AG09309 (cell line): Measurements from ENCODE around the gene MYH7.
"Not testable (repeated sequence)": the region's sequence is repeated elsewhere in the genome, so short reads cannot be mapped to it uniquely, and the experiment has no call there.

Source experiments
- DNase-seq: peaks from one replicate; pipeline ENCODE4 v3.0.0-alpha.2; 2010; ENCODE audit warnings: low read depth
- H3K4me3 ChIP-seq: 2 replicates; pipeline ENCODE4 v1.5.1; 2011; ENCODE audit warnings: mild to moderate bottlenecking, low read depth, low read length, moderate library complexity; ENCODE audit not compliant: control insufficient read depth
- TF ChIP-seq, protein P1 (sequence below): IDR thresholded peaks from 2 replicates; pipeline ENCODE4 v1.5.1; 2011; ENCODE audit warnings: mild to moderate bottlenecking, low read depth, low read length, inconsistent platforms; ENCODE audit not compliant: insufficient read depth, control insufficient read depth; ENCODE audit errors: missing control alignments

The MYH7 gene

DNA sequence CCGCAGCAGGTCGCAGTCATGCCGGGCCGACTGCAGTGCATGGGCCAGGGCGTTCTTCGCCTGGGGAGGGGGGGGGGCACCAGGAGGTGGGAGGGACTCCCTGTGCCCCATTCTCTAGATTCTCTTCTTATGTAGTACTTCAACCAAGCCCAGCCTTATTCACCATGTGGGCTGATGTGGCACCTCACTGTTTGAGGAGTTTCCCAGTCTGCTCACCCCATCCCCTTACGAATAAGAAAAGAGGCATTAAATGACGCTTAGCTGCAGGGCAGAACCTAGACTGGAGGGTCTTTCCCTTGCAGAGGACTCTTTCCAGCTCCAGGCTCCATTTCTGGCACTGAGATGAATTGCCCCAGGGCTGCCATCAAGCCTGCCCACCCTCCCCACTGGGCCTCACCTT is 46.5 kb downstream of the MYH7 start:
- TF ChIP-seq, protein P1, sequence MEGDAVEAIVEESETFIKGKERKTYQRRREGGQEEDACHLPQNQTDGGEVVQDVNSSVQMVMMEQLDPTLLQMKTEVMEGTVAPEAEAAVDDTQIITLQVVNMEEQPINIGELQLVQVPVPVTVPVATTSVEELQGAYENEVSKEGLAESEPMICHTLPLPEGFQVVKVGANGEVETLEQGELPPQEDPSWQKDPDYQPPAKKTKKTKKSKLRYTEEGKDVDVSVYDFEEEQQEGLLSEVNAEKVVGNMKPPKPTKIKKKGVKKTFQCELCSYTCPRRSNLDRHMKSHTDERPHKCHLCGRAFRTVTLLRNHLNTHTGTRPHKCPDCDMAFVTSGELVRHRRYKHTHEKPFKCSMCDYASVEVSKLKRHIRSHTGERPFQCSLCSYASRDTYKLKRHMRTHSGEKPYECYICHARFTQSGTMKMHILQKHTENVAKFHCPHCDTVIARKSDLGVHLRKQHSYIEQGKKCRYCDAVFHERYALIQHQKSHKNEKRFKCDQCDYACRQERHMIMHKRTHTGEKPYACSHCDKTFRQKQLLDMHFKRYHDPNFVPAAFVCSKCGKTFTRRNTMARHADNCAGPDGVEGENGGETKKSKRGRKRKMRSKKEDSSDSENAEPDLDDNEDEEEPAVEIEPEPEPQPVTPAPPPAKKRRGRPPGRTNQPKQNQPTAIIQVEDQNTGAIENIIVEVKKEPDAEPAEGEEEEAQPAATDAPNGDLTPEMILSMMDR = no peak
- no peak for DNase-seq
- H3K4me3 ChIP-seq = no peak overlapping the region

DNA sequence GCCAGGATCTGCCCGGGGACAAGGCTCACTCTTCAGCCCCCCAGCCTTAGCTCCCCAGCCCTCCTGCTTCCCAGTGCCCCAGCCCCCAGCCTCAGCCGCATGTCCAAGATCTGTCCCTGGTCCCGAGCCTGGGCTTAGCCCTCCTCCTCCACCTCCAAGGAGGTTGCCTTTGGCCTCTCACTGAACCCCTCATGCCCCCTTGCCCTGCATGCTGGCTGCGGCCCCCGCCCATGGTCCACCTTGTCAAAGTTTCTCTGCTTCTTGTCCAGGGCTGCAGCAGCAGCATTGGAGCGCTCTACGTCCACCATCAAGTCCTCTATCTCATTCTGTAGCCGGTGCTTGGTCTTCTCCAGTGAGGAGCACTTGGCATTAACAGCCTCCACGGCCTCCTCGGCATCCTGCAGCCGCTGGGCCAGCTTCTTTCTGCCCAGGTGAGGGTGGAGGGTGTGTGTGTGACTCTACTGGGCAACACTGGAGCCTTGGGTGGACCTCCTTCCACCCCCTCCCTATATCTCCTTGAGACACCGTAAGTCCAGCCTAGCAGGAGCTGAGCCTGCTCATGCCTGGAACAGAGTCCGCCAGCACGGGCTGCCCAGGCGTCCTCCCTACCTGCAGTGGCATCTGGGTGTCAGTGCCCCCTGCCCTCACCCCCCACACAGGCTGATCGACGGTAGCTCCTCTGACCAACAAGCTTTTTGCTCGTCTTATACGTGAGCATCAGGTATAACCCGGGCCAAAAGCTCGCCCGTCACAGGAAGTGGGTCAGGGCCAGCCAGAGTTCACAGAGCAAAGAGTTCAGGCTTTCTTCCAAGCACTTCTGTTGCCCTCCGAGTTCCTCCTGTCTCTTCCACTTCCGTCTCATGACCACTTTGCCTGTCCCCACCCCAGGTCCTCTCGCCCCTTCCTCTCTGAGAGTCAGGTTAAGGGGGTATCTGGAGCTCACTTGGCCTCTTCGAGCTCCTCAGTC is 47.3 kb downstream of the MYH7 start:
- H3K4me3 ChIP-seq = no peak overlapping the region
- no peak for DNase-seq
- TF ChIP-seq, protein P1 = no peak

DNA sequence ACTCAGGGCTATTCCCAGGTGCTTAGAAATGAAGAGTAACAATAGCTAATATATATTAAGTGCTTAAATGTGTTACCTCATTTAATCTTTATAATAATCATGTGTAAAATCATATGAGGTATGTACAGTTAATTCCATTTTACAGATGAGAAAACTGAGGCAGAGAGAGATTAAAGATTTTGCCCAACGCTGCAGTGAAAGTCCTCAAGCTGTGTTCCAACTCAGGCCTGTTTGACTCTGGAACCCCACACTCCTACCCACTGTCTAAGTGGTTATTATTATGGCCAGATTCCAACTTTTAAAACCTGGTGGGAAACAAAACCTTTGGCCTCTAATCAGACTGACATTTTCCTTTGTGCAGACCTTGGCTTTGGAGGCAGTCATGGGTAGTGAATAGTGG is 48.5 kb downstream of the MYH7 start:
- no peak for DNase-seq
- TF ChIP-seq, protein P1 = no peak
- no peak overlapping the region for H3K4me3 ChIP-seq

DNA sequence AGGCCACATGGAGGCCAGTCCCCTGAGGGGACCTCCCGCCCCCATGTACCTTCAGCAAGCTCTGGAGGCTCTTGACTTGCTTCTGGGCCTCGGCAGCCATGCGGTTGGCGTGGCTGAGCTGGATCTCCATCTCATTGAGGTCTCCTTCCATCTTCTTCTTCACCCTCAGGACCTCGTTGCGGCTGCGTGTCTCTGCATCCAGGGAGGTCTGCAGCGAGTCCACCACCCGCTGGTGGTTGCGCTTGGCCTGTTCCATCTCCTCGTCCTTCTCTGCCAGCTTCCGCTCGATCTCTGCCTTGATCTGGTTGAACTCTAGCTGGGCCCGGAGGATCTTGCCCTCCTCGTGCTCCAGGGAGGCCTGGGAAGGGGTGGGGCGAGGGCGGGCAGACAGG is 49.2 kb downstream of the MYH7 start:
- not testable (repeated sequence) for H3K4me3 ChIP-seq

DNA sequence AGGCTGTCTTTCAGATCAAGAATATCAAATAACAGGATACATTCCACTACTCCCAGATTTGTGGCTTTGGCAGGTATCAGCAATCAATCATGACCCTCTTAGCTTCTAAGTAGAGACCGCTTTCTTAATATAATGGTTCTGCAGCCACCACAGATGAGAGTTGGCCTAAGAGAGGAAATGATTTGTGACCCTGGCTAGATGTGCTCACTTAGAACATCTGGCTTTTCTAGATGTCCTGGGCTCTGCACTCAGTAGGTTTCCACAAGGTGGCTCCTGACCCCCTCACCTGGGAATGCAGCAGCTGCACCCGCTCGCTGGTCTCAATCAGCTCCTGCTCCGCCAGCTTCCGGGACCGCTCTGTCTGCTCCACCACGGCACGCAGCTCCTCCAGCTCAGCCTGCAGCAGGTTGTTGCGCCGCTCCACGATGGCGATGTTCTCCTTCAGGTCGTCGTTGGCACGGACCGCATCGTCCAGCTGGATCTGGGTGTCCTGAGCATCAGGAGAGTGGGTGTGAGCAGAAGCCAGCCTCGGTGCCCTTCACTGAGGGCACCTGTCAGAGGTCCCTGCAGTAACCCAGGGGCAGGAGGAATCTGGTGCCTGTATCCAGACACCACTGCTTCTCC is 49.7 kb downstream of the MYH7 start:
- TF ChIP-seq, protein P1 = no peak
- H3K4me3 ChIP-seq = no peak overlapping the region
- DNase-seq = no peak

More for the DNA sequence above, 49.2 kb downstream of the MYH7 start:
- not testable (repeated sequence) for DNase-seq

DNA sequence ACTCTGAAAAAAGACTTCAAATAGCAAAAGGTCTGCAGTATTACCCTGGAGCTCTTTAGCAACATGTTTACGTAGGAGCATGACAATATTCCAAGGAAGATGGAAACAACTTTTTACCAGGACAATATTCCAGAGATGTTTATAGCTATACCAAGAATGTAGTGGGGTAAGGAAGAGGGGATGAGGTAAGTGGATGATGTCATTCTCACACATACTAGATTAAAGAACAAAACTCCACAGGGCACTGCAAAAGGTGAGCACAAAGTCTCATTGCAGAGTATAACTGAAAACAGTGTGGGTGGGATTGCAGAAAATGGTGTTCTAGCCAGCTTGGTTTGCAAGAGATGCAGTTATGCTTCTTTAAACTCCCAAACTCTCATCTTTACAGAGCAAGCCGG is 50.2 kb downstream of the MYH7 start:
- no peak for DNase-seq
- no peak overlapping the region for H3K4me3 ChIP-seq
- TF ChIP-seq, protein P1 = no peak
